H1 (cell line): Measurements from ENCODE around the gene HIVEP2. TPM values are rescaled to one million over a fixed set of nuclear protein-coding genes. Genes with fewer than 3 reads are reported as not detected.

Experiments
- CTCF ChIA-PET: fragments of 300-600 bp; sonication (Branson Sonifier 250); formaldehyde crosslinking; loops from one replicate; lab custom pipeline; 2021; ENCODE audit not compliant: partially characterized antibody; lab: Charles Lee
- POLR2A ChIA-PET: fragments of 300-600 bp; sonication (Branson Sonifier 250); formaldehyde crosslinking; loops from one replicate; lab custom pipeline; 2021; ENCODE audit warnings: inconsistent platforms; ENCODE audit not compliant: partially characterized antibody; lab: Charles Lee
- DNase-seq, 2 experiments: peaks; one replicate each; pipeline versions ENCODE4 v3.0.0 to v3.0.0-alpha.2; 2010 to 2022; ENCODE audit warnings: low spot score in 2 of 2, low read depth in 1 of 2, mixed read lengths in 1 of 2
- FAIRE-seq: peaks from 2 replicates; lab custom pipeline; 2011; peaks lifted over from hg19 to GRCh38; lab: Jason Lieb, UNC
- H2AFZ ChIP-seq: 2 replicates; pipeline ENCODE4 v1.8.1; 2012; ENCODE audit warnings: low read length, inconsistent platforms
- H2AK5ac ChIP-seq: 2 replicates; pipeline ENCODE4 v1.6.1; 2013; ENCODE audit warnings: low read depth, low read length
- H2BK120ac ChIP-seq: replicated peaks from 2 replicates; pipeline ENCODE3; 2013; ENCODE audit warnings: low read depth, low read length, inconsistent platforms
- H2BK12ac ChIP-seq: 2 replicates; pipeline ENCODE4 v1.6.1; 2013; ENCODE audit warnings: low read depth, low read length
- H2BK15ac ChIP-seq: 2 replicates; pipeline ENCODE4 v1.6.1; 2013; ENCODE audit warnings: low read length
- H2BK20ac ChIP-seq: 2 replicates; pipeline ENCODE4 v1.6.1; 2013; ENCODE audit warnings: low read length
- H2BK5ac ChIP-seq: 2 replicates; pipeline ENCODE4 v1.6.1; 2013; ENCODE audit warnings: low read depth, low read length
- H3K14ac ChIP-seq: 2 replicates; pipeline ENCODE4 v1.6.1; 2013; ENCODE audit warnings: inconsistent platforms; ENCODE audit not compliant: insufficient read length
- H3K18ac ChIP-seq: 2 replicates; pipeline ENCODE4 v1.6.1; 2013; ENCODE audit warnings: low read length; ENCODE audit errors: extremely low read depth
- H3K23ac ChIP-seq: 2 replicates; pipeline ENCODE4 v1.6.1; 2013; ENCODE audit warnings: inconsistent platforms; ENCODE audit not compliant: insufficient read length
- H3K23me2 ChIP-seq: 2 replicates; pipeline ENCODE4 v1.6.1; 2013; ENCODE audit warnings: low read depth, low read length
- H3K27ac ChIP-seq: 2 replicates; pipeline ENCODE4 v1.6.1; 2011; ENCODE audit warnings: low read depth, low read length, inconsistent platforms
- H3K27me3 ChIP-seq, 4 experiments: replicated peaks in 1 of 4; 1 replicate in 1 of 4; 2 replicates in 3 of 4; pipeline versions ENCODE4 v1.6.1 to v1.8.1; 2011 to 2013; ENCODE audit warnings: low read length in 3 of 4, mild to moderate bottlenecking in 3 of 4, inconsistent platforms in 2 of 4, mixed read lengths in 2 of 4, moderate library complexity in 1 of 4; ENCODE audit not compliant: control insufficient read depth in 3 of 4, insufficient read depth in 3 of 4; ENCODE audit errors: extremely low read depth in 1 of 4
- H3K36me3 ChIP-seq, 4 experiments: 2 replicates each; pipeline versions ENCODE4 v1.6.1 to v1.8.1; 2011 to 2013; ENCODE audit warnings: mild to moderate bottlenecking in 4 of 4, low read length in 3 of 4, moderate library complexity in 2 of 4, control low read depth in 1 of 4, inconsistent platforms in 1 of 4; ENCODE audit not compliant: insufficient read depth in 4 of 4, control insufficient read depth in 2 of 4
- H3K4ac ChIP-seq: replicated peaks from 2 replicates; pipeline ENCODE3; 2013; ENCODE audit warnings: low read length, low read depth, mixed read lengths, inconsistent platforms; ENCODE audit not compliant: insufficient read length
- H3K4me1 ChIP-seq, 4 experiments: replicated peaks in 1 of 4; 1 replicate in 1 of 4; 2 replicates in 3 of 4; pipeline versions ENCODE4 v1.6.1 to v1.8.1; 2011 to 2013; ENCODE audit warnings: low read length in 3 of 4, inconsistent platforms in 2 of 4, mixed read lengths in 1 of 4; ENCODE audit not compliant: insufficient read depth in 4 of 4, control insufficient read depth in 3 of 4
- H3K4me2 ChIP-seq, 2 experiments: 2 replicates each; pipeline versions ENCODE4 v1.6.1 to v1.8.1; 2011 to 2013; ENCODE audit warnings: low read depth in 2 of 2, low read length in 2 of 2, control low read depth in 1 of 2, inconsistent platforms in 1 of 2, mild to moderate bottlenecking in 1 of 2; ENCODE audit not compliant: insufficient read depth in 1 of 2
- H3K4me3 ChIP-seq, 4 experiments: fragments of 200-600, 300-600 bp in 1 of 4; sonication (generic), shearing (Covaris generic), sonication (Bioruptor Twin) in 1 of 4; 2 replicates each; pipeline versions ENCODE4 v1.5.1 to v1.8.1; 2011 to 2016; ENCODE audit warnings: low read length in 4 of 4, low read depth in 3 of 4, control low read depth in 2 of 4, inconsistent platforms in 2 of 4, mild to moderate bottlenecking in 2 of 4, mixed read lengths in 1 of 4, moderate library complexity in 1 of 4; ENCODE audit not compliant: insufficient read depth in 2 of 4; ENCODE audit errors: extremely low read depth in 1 of 4
- H3K56ac ChIP-seq: replicated peaks from 2 replicates; pipeline ENCODE3; 2013; ENCODE audit warnings: low read depth, mild to moderate bottlenecking, mixed read lengths, low read length, inconsistent platforms; ENCODE audit not compliant: insufficient read length
- H3K79me1 ChIP-seq: 2 replicates; pipeline ENCODE4 v1.6.1; 2013; ENCODE audit warnings: low read depth, low read length, control low read depth
- H3K79me2 ChIP-seq, 2 experiments: 2 replicates each; pipeline versions ENCODE4 v1.6.1 to v1.8.1; 2012 to 2013; ENCODE audit warnings: low read length in 2 of 2, mild to moderate bottlenecking in 2 of 2, inconsistent platforms in 1 of 2; ENCODE audit not compliant: insufficient read depth in 2 of 2, control insufficient read depth in 1 of 2
- H3K9ac ChIP-seq, 4 experiments: replicated peaks in 1 of 4; 1 replicate in 1 of 4; 2 replicates in 3 of 4; pipeline versions ENCODE4 v1.6.1 to v1.8.1; 2011 to 2013; ENCODE audit warnings: low read depth in 3 of 4, low read length in 3 of 4, control low read depth in 2 of 4, mild to moderate bottlenecking in 2 of 4, moderate library complexity in 2 of 4, inconsistent platforms in 1 of 4; ENCODE audit errors: extremely low read depth in 1 of 4
- H3K9me3 ChIP-seq, 2 experiments: 2 replicates each; pipeline versions ENCODE4 v1.6.1 to v1.8.1; 2012 to 2013; ENCODE audit warnings: mild to moderate bottlenecking in 2 of 2, moderate library complexity in 2 of 2, control low read depth in 1 of 2, inconsistent platforms in 1 of 2, low read depth in 1 of 2, low read length in 1 of 2, mixed read lengths in 1 of 2; ENCODE audit not compliant: insufficient read depth in 2 of 2
- H4K20me1 ChIP-seq, 2 experiments: replicated peaks in 1 of 2; 2 replicates each; pipeline versions ENCODE3 to v1.8.1; 2011 to 2013; ENCODE audit warnings: inconsistent platforms in 2 of 2, low read length in 2 of 2, mild to moderate bottlenecking in 1 of 2; ENCODE audit not compliant: insufficient read depth in 2 of 2, control insufficient read depth in 1 of 2
- H4K5ac ChIP-seq: 2 replicates; pipeline ENCODE4 v1.6.1; 2013; ENCODE audit warnings: low read length, low read depth, mixed read lengths, inconsistent platforms; ENCODE audit not compliant: insufficient read length
- H4K8ac ChIP-seq: 2 replicates; pipeline ENCODE4 v1.8.0; 2013; ENCODE audit warnings: mild to moderate bottlenecking, moderate library complexity, low read length, inconsistent platforms; ENCODE audit not compliant: insufficient read depth; ENCODE audit errors: extremely low read depth
- H4K91ac ChIP-seq: replicated peaks from 2 replicates; pipeline ENCODE3; 2013; ENCODE audit warnings: low read length, mixed read lengths, inconsistent platforms; ENCODE audit not compliant: insufficient read length
- CTBP2 ChIP-seq: IDR thresholded peaks from 2 replicates; pipeline ENCODE4 v1.7.0; 2011; ENCODE audit warnings: borderline replicate concordance, mild to moderate bottlenecking, moderate library complexity, mixed read lengths, low read length; ENCODE audit not compliant: insufficient read depth, insufficient read length
- MAFK ChIP-seq: IDR thresholded peaks from 2 replicates; pipeline ENCODE4 v1.6.1; 2012; ENCODE audit warnings: low read depth, mild to moderate bottlenecking, improper control_type of control experiment, low read length
- SUZ12 ChIP-seq: fragments of 200-600 bp; sonication (generic); IDR thresholded peaks from 2 replicates; pipeline ENCODE4 v1.6.1; 2012; ENCODE audit warnings: mild to moderate bottlenecking, inconsistent platforms, low read length, moderate library complexity, mixed read lengths
- WGBS, 2 experiments: shearing (Covaris generic) in 1 of 2; methylation state at CpG; one replicate each; pipeline versions ENCODE4 v1.1.6 to v1.1.7; 2013 to 2015; ENCODE audit warnings: low lambda C conversion rate in 2 of 2, mixed read lengths in 2 of 2, inconsistent platforms in 1 of 2, low coverage in 1 of 2, missing lambda C conversion rate in 1 of 2; ENCODE audit not compliant: insufficient replicate concordance in 2 of 2, insufficient coverage in 1 of 2, insufficient read length in 1 of 2; ENCODE audit errors: extremely low coverage in 1 of 2, missing lambda C conversion rate in 1 of 2; 5-methylcytosine and 5-hydroxymethylcytosine counted together
- polyA plus RNA-seq, 7 experiments: library from polyadenylated mRNA; depleted of rRNA in 3 of 7; stranded (reverse) in 5 of 7; unstranded in 2 of 7; fragments of >200 nt in 5 of 7; fragments of 200-250 nt in 2 of 7; gene quantifications; 1 replicate in 5 of 7; 2 replicates in 1 of 7; 4 replicates in 1 of 7; pipeline versions ENCODE4 v1.2.1 to v1.2.3, GENCODE V29; 2011 to 2013; ENCODE audit warnings: missing spikeins in 2 of 7, mixed read lengths in 2 of 7
- total RNA-seq: library from RNA; stranded (reverse); fragmentation: NEBNext Ultra II Directional; extraction: Animal tissue kit (Norgen Biotek cat#: 25700); gene quantifications from 2 replicates; pipeline ENCODE4 v1.2.1, GENCODE V29; 2021

The HIVEP2 gene
- total and polyA plus RNA-seq, 2 of the 8 experiments (the other 6 are each of a cell fraction or from before 2014, with no cell fraction given): 2.2 to 6.1 TPM

GRCh38 chr6:142835787-142836535 is 109.0 kb downstream of the HIVEP2 start:
- ChIA-PET CTCF (interaction anchor here (0.7 to 3.6 kb wide), 7 partner anchors 9 to 33 kb away, joined by 3 to 20 read pairs (median 3); no protein-coding TSS in a partner anchor), POLR2A (no interaction called here)
- Histone ChIP-seq H3K36me3 (no peaks in the 10 kb centered on the region), H4K8ac (no peak overlapping the region), H4K91ac (no peak overlapping the region), H3K14ac (no peak overlapping the region), H3K23me2 (no peaks in the 10 kb centered on the region), H4K20me1 (no peaks in the 10 kb centered on the region), H3K9me3 (no peaks in the 10 kb centered on the region), H2BK12ac (no peak overlapping the region), H3K79me2 (no peaks in the 10 kb centered on the region; a peak in 1 of 4 replicates), H3K4me3 (no peak overlapping the region), H3K56ac (no peak overlapping the region), H2AFZ (no peak overlapping the region), H2BK120ac (no peak overlapping the region), H3K23ac (no peak overlapping the region), H3K4me2 (no peak overlapping the region), H3K27ac (no peak overlapping the region), H3K79me1 (no peaks in the 10 kb centered on the region), H2BK20ac (no peak overlapping the region), H3K4me1 (no peaks in the 10 kb centered on the region; a peak in 1 of 7 replicates), H3K27me3 (no peaks in the 10 kb centered on the region), H3K18ac (no peak overlapping the region), H2AK5ac (no peak overlapping the region), H3K4ac (no peak overlapping the region), H2BK5ac (no peak overlapping the region), H3K9ac (no peak overlapping the region), H2BK15ac (no peak overlapping the region), H4K5ac (no peak overlapping the region)
- FAIRE-seq: no peak
- 94% methylated on average over 3 of the region's 3 CpGs; no CpG with 5 or more reads in 1 of the 2 experiments for WGBS, 2 experiments
- no peak for DNase-seq
- no peak for TF ChIP-seq SUZ12
- no peak for TF ChIP-seq MAFK
- TF ChIP-seq CTBP2: no peak
